Suprapubic skin (tissue), 4 donors: ENCODE results near the gene CACNA1I. TPM values are rescaled to one million over a fixed set of nuclear protein-coding genes. Genes with fewer than 3 reads are reported as not detected.

ENCODE experiments used
- DNase-seq, 2 donors: peaks; one replicate each; pipeline ENCODE4 v3.0.0-alpha.2; 2019; ENCODE audit warnings: low spot score in 2 of 2
- H3K27ac ChIP-seq: fragments of 200-600 bp; sonication (generic); one replicate; pipeline ENCODE4 v1.5.1; 2019
- H3K27me3 ChIP-seq: fragments of 200-600 bp; sonication (generic); one replicate; pipeline ENCODE4 v1.5.1; 2019
- H3K36me3 ChIP-seq: fragments of 200-600 bp; sonication (generic); one replicate; pipeline ENCODE4 v1.5.1; 2019
- H3K4me1 ChIP-seq: fragments of 200-600 bp; sonication (generic); one replicate; pipeline ENCODE4 v1.5.1; 2019
- H3K4me3 ChIP-seq: fragments of 200-600 bp; sonication (generic); one replicate; pipeline ENCODE4 v1.5.1; 2019; ENCODE audit warnings: mild to moderate bottlenecking
- H3K9me3 ChIP-seq: fragments of 200-600 bp; sonication (generic); one replicate; pipeline ENCODE4 v1.5.1; 2019
- EP300 ChIP-seq: sonication (generic); formaldehyde crosslinking; IDR thresholded peaks from one replicate; pipeline ENCODE4 v1.6.1; 2017; ENCODE audit warnings: antibody characterized with exemption
- POLR2A ChIP-seq, 2 donors: fragments of 450-650 bp; IDR thresholded peaks; one replicate each; pipeline ENCODE4 v1.6.1; 2017; ENCODE audit warnings: antibody characterized with exemption in 2 of 2, mild to moderate bottlenecking in 2 of 2, moderate library complexity in 2 of 2
- POLR2AphosphoS5 ChIP-seq, 3 donors: sonication (generic); formaldehyde crosslinking; IDR thresholded peaks; one replicate each; pipeline ENCODE4 v1.6.1; 2017; ENCODE audit warnings: antibody characterized with exemption in 3 of 3
- WGBS: methylation state at CpG from one replicate; pipeline ENCODE4 v1.1.5; 2018; 5-methylcytosine and 5-hydroxymethylcytosine counted together
- total RNA-seq, 4 donors: library from RNA; depleted of rRNA; stranded (reverse); fragments of >200 nt; gene quantifications; one replicate each; pipeline ENCODE4 v1.1.0, GENCODE V29; 2016
- TF ChIP-seq, protein P1 (sequence below), 2 donors: fragments of 200-600 bp in 1 of 2; fragments of 450-650 bp in 1 of 2; sonication (generic) in 1 of 2; IDR thresholded peaks; one replicate each; pipeline ENCODE4 v1.5.1; 2016 to 2019; ENCODE audit warnings: antibody characterized with exemption in 2 of 2, mild to moderate bottlenecking in 1 of 2, moderate library complexity in 1 of 2

CACNA1I gene
- total RNA-seq, 4 donors from 2014 or later, result 0.08 to 0.80 (median 0.17) TPM; not detected in 1

DNA sequence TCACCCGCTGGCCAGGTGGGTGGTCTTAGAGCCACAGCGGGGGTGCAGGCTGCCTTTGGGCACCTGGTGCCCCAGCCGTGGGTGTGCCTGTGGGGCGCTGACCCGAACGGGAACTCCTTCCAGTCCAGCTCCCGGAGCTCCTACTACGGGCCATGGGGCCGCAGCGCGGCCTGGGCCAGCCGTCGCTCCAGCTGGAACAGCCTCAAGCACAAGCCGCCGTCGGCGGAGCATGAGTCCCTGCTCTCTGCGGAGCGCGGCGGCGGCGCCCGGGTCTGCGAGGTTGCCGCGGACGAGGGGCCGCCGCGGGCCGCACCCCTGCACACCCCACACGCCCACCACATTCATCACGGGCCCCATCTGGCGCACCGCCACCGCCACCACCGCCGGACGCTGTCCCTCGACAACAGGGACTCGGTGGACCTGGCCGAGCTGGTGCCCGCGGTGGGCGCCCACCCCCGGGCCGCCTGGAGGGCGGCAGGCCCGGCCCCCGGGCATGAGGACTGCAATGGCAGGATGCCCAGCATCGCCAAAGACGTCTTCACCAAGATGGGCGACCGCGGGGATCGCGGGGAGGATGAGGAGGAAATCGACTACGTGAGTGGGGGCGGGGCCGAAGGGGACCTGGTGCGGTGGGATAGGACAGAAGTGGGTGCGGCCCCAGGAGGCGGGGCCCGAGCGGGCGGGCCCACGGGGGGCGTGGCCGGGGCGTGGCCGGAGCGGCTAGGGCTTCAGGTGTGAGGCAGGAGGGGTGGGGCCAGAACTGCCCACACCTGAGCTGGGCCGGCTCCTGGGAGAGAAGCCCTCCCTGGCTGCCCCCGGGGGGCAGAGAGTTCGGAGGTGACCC is 91.5 kb downstream of the CACNA1I start:
- Histone ChIP-seq H3K27ac (no peak overlapping the region), H3K4me1 (peaks cover 27% of the 10 kb centered on the region), H3K4me3 (peak overlapping the region; percentile 18), H3K36me3 (no peaks in the 10 kb centered on the region), H3K9me3 (no peaks in the 10 kb centered on the region), H3K27me3 (peaks cover 93% of the 10 kb centered on the region)
- TF ChIP-seq POLR2A (IDR thresholded peaks at IDR 0.05), result no peak
- TF ChIP-seq, protein P1, sequence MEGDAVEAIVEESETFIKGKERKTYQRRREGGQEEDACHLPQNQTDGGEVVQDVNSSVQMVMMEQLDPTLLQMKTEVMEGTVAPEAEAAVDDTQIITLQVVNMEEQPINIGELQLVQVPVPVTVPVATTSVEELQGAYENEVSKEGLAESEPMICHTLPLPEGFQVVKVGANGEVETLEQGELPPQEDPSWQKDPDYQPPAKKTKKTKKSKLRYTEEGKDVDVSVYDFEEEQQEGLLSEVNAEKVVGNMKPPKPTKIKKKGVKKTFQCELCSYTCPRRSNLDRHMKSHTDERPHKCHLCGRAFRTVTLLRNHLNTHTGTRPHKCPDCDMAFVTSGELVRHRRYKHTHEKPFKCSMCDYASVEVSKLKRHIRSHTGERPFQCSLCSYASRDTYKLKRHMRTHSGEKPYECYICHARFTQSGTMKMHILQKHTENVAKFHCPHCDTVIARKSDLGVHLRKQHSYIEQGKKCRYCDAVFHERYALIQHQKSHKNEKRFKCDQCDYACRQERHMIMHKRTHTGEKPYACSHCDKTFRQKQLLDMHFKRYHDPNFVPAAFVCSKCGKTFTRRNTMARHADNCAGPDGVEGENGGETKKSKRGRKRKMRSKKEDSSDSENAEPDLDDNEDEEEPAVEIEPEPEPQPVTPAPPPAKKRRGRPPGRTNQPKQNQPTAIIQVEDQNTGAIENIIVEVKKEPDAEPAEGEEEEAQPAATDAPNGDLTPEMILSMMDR (IDR thresholded peaks at IDR 0.05), result no peak
- TF ChIP-seq POLR2AphosphoS5 (IDR thresholded peaks at IDR 0.05), result no peak
- TF ChIP-seq EP300, result no peak
- DNase-seq, result no peak
- WGBS, result 5% methylated on average over 26 of the region's 77 CpGs

DNA sequence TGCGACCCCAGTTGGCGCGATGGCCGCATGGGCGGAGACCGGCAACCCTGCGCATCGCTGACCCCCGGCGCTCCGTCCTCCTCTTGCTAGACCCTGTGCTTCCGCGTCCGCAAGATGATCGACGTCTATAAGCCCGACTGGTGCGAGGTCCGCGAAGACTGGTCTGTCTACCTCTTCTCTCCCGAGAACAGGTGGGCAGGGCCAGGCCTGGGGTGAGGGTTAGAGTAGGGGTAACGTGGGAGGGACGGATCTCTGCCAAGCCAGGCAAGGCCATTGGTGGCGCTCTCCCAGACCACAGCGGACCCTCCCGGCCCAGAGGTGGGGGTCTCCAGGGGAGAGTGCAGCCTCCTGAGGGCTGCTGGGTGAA is 92.1 kb downstream of the CACNA1I start:
- H3K4me3 ChIP-seq, result peak overlapping the region; percentile 18
- H3K9me3 ChIP-seq, result no peaks in the 10 kb centered on the region
- 12% methylated on average over 6 of the region's 26 CpGs for WGBS
- H3K27me3 ChIP-seq, result peaks cover 91% of the 10 kb centered on the region
- peaks cover 27% of the 10 kb centered on the region for H3K4me1 ChIP-seq
- no peak overlapping the region for H3K27ac ChIP-seq
- H3K36me3 ChIP-seq, result no peaks in the 10 kb centered on the region
- no peak for TF ChIP-seq EP300
- TF ChIP-seq POLR2A (IDR thresholded peaks at IDR 0.05), result no peak
- TF ChIP-seq, protein P1 (IDR thresholded peaks at IDR 0.05), result no peak
- TF ChIP-seq POLR2AphosphoS5 (IDR thresholded peaks at IDR 0.05), result no peak
- no peak for DNase-seq

DNA sequence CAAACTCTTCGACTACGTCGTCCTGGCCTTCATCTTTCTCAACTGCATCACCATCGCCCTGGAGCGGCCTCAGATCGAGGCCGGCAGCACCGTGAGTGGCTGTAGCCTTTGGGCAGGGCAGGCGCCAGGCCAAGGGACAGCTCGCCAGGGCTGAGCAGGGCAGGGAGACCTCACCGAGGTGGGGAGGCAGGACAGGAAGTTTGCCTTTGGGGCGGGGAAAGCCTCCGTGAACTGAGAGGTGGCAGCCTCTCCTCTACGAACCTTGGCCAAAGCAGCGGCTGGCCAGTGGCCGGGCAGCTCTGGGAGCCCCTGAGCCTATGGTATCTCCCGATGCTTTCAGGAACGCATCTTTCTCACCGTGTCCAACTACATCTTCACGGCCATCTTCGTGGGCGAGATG is 93.2 kb downstream of the CACNA1I start:
- peaks cover 80% of the 10 kb centered on the region for H3K27me3 ChIP-seq
- 49% methylated on average over 22 of the region's 22 CpGs for WGBS
- no peaks in the 10 kb centered on the region for H3K9me3 ChIP-seq
- TF ChIP-seq POLR2AphosphoS5 (IDR thresholded peaks at IDR 0.05), result no peak
- no peak overlapping the region for H3K27ac ChIP-seq
- H3K4me1 ChIP-seq, result peaks cover 27% of the 10 kb centered on the region
- no peak overlapping the region for H3K4me3 ChIP-seq
- no peak for DNase-seq
- H3K36me3 ChIP-seq, result no peaks in the 10 kb centered on the region

DNA sequence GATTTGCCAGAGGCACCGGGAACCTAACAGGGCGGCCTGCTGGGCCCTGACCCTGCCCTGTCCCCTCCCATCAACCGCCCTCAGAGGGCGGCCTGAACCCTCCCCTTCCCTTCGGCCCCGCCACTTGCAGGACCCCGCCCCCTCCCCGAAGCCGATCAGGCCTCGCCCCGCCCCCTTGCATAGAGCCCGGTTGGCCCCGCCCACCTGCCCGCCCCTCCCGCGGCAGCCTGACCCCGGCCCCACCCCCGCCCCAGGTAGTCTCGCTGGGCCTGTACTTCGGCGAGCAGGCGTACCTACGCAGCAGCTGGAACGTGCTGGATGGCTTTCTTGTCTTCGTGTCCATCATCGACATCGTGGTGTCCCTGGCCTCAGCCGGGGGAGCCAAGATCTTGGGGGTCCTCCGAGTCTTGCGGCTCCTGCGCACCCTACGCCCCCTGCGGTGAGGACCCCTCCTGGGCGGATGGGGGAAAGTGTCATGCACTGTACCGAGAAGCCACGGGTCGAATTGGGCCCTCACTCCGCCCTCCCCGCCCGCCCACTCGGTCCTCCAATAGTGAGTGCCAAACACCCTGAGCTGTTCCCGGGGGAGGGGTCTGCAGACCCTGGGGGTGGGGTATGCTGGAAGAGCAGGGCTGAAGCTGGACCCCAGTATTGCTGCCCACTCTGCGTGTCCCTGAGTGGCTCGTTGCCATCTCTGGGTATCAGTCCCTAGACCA is 94.1 kb downstream of the CACNA1I start:
- no peak for DNase-seq
- H3K4me1 ChIP-seq, result peaks cover 27% of the 10 kb centered on the region
- WGBS, result 10% methylated on average over 24 of the region's 44 CpGs
- no peaks in the 10 kb centered on the region for H3K9me3 ChIP-seq
- peaks cover 72% of the 10 kb centered on the region for H3K27me3 ChIP-seq
- H3K4me3 ChIP-seq, result no peak overlapping the region
- no peaks in the 10 kb centered on the region for H3K36me3 ChIP-seq
- no peak overlapping the region for H3K27ac ChIP-seq
- no peak for TF ChIP-seq EP300
- no peak for TF ChIP-seq POLR2A (IDR thresholded peaks at IDR 0.05)
- TF ChIP-seq POLR2AphosphoS5 (IDR thresholded peaks at IDR 0.05), result no peak
- TF ChIP-seq, protein P1 (IDR thresholded peaks at IDR 0.05), result no peak

DNA sequence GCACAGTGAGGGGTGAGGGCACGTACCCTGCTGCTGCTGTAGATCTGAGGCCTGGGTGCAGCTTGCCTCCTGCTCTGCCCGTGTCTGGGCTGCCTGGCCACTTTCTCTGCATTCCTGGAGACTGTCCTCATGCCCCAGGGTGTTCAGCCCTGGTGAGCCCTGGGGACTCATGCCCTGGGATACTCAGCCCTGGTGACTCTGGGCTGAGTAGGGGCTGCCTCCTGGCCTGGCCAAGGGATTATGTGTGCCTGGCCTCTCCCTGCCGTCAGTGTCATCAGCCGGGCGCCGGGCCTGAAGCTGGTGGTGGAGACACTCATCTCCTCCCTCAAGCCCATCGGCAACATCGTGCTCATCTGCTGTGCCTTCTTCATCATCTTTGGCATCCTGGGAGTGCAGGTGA is 94.7 kb downstream of the CACNA1I start:
- H3K27me3 ChIP-seq, result peaks cover 66% of the 10 kb centered on the region
- TF ChIP-seq EP300 (no peak), POLR2A (IDR thresholded peaks at IDR 0.05) (no peak), POLR2AphosphoS5 (IDR thresholded peaks at IDR 0.05) (no peak)
- TF ChIP-seq, protein P1 (IDR thresholded peaks at IDR 0.05), result no peak
- H3K36me3 ChIP-seq, result no peaks in the 10 kb centered on the region
- H3K9me3 ChIP-seq, result no peaks in the 10 kb centered on the region
- WGBS, result 50% methylated on average over 6 of the region's 8 CpGs
- no peak overlapping the region for H3K27ac ChIP-seq
- peaks cover 27% of the 10 kb centered on the region for H3K4me1 ChIP-seq
- DNase-seq, result no peak
- H3K4me3 ChIP-seq, result no peak overlapping the region
